Fibroblast of lung (primary cell): Measurements from ENCODE around the gene SGO2.

Source experiments
- CTCF ChIP-seq, 2 donors: IDR thresholded peaks in 1 of 2; conservative IDR thresholded peaks in 1 of 2; 1 replicate in 1 of 2; 2 replicates in 1 of 2; pipeline ENCODE4 v1.5.1; 2011 to 2012; ENCODE audit warnings: low read length in 2 of 2, control low read depth in 1 of 2, inconsistent platforms in 1 of 2, low read depth in 1 of 2, mild to moderate bottlenecking in 1 of 2
- EZH2 ChIP-seq: IDR thresholded peaks from 2 replicates; pipeline ENCODE4 v1.5.1; 2012; ENCODE audit warnings: low read length, control low read depth, mild to moderate bottlenecking; ENCODE audit errors: missing control alignments

GRCh38 chr2:200578778-200579177 lies 52.8 kb downstream of the SGO2 start:
- peak; percentile 21 to 53 for TF ChIP-seq CTCF (conservative IDR thresholded peaks at IDR 0.05 in 1 of 2, IDR thresholded peaks at IDR 0.05 in 1 of 2; ENCODE audit: low read depth in 1 of 2, low read length in 2 of 2)
- TF ChIP-seq EZH2, result no peak
